Measurements from ENCODE around the gene KCNK4. TPM values are rescaled to one million over a fixed set of nuclear protein-coding genes. Genes with fewer than 3 reads are reported as not detected.

KCNK4 gene
- total RNA-seq, 1 donor from 2014 or later: 0.52 TPM

GRCh38 chr11:64344787-64345186 lies 53.7 kb downstream of the KCNK4 start:
- FAIRE-seq: no peak
- no peak overlapping the region for H3K27ac Mint-ChIP-seq (ENCODE audit: unreplicated experiment)
- H4K20me1 ChIP-seq (ENCODE audit: insufficient read depth, low read length): no peaks in the 10 kb centered on the region

DNA sequence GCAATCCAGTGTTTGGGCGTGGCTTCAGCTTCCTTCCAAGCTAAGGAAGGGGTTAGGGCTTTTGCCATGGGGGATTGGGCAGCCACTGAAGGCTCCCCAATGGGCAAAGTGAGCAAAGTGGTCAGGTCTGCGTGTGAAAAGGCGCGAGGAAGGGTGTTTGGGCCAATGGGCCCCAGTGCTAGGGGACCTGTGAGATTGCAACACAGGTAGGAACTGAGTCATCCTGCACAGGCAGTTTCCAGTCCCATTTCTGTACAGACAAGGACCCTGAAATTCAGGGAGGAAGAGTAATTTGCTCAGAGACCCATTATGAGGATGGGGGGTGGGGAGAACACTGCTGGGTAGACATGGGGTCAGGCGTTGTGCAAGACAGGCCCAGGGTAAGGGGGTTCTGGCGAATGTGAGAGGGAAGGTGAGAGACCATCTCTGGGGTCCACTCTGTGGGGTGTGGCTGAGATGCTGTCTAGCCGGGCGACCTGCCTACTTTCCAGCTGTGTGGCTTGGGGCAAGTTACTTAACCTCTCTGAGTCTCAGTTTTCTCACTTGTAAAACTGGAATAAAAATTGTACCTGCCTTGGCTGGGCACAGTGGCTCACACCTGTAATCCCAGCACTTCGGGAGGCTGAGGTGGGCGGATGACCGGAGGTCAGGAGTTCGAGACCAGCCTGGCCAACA lies 56.2 kb downstream of the KCNK4 start:
- Mint-ChIP-seq H3K36me3 (ENCODE audit: low read depth, unreplicated experiment) (no peaks in the 10 kb centered on the region), H3K4me1 (ENCODE audit: low read depth, unreplicated experiment) (no peaks in the 10 kb centered on the region), H3K4me3 (ENCODE audit: unreplicated experiment) (no peak overlapping the region), H3K9me3 (ENCODE audit: unreplicated experiment) (no peaks in the 10 kb centered on the region), H3K27me3 (ENCODE audit: low read depth, unreplicated experiment) (peaks cover 18% of the 10 kb centered on the region), H3K27ac (ENCODE audit: unreplicated experiment) (no peak overlapping the region)
- H3K4me2 ChIP-seq (ENCODE audit: low read length): no peak overlapping the region
- H3K4me1 ChIP-seq (ENCODE audit: insufficient read depth, low read length): peaks cover 1% of the 10 kb centered on the region
- no peak overlapping the region for H2AFZ ChIP-seq (ENCODE audit: low read depth, low read length)
- no peak overlapping the region for H3K9ac ChIP-seq (ENCODE audit: low read length)
- DNase-seq (ENCODE audit: low read depth): no peak
- TF ChIP-seq EZH2 (IDR thresholded peaks at IDR 0.05; ENCODE audit: insufficient read depth, low read length): no peak
- TF ChIP-seq CTCF (IDR thresholded peaks at IDR 0.05; ENCODE audit: insufficient read depth, low read depth, low read length): no peak
- H3K4me3 ChIP-seq (ENCODE audit: insufficient read depth, low read depth, low read length): no peak overlapping the region
- FAIRE-seq: no peak
- no peaks in the 10 kb centered on the region for H3K36me3 ChIP-seq (ENCODE audit: insufficient read depth, low read length)
- H3K27ac ChIP-seq (ENCODE audit: low read depth, low read length): no peak overlapping the region
- H3K79me2 ChIP-seq (ENCODE audit: insufficient read depth, low read length): no peaks in the 10 kb centered on the region
- H4K20me1 ChIP-seq (ENCODE audit: insufficient read depth, low read length): no peaks in the 10 kb centered on the region
- H3K9me3 ChIP-seq (ENCODE audit: insufficient read depth, low read depth, low read length): no peaks in the 10 kb centered on the region
- no peaks in the 10 kb centered on the region for H3K27me3 ChIP-seq (ENCODE audit: insufficient read depth, low read length)

More at GRCh38 chr11:64344787-64345186, 53.7 kb downstream of the KCNK4 start:
- H3K4me3 Mint-ChIP-seq (ENCODE audit: unreplicated experiment): no peak overlapping the region
- no peak overlapping the region for H3K27ac ChIP-seq (ENCODE audit: low read depth, low read length)
- H3K4me3 ChIP-seq (ENCODE audit: insufficient read depth, low read depth, low read length): no peak overlapping the region
- H3K79me2 ChIP-seq (ENCODE audit: insufficient read depth, low read length): no peaks in the 10 kb centered on the region
- no peak overlapping the region for H3K9ac ChIP-seq (ENCODE audit: low read length)
- no peak overlapping the region for H2AFZ ChIP-seq (ENCODE audit: low read depth, low read length)
- H3K4me2 ChIP-seq (ENCODE audit: low read length): no peak overlapping the region
- TF ChIP-seq EZH2 (IDR thresholded peaks at IDR 0.05; ENCODE audit: insufficient read depth, low read length) (no peak), CTCF (IDR thresholded peaks at IDR 0.05; ENCODE audit: insufficient read depth, low read depth, low read length) (no peak)
- peaks cover 8% of the 10 kb centered on the region for H3K4me1 ChIP-seq (ENCODE audit: insufficient read depth, low read length)
- DNase-seq (ENCODE audit: low read depth): no peak
- no peaks in the 10 kb centered on the region for H3K36me3 Mint-ChIP-seq (ENCODE audit: low read depth, unreplicated experiment)
- H3K27me3 Mint-ChIP-seq (ENCODE audit: low read depth, unreplicated experiment): peaks cover 17% of the 10 kb centered on the region
- H3K9me3 ChIP-seq (ENCODE audit: insufficient read depth, low read depth, low read length): no peaks in the 10 kb centered on the region
- H3K9me3 Mint-ChIP-seq (ENCODE audit: unreplicated experiment): no peaks in the 10 kb centered on the region
- H3K36me3 ChIP-seq (ENCODE audit: insufficient read depth, low read length): no peaks in the 10 kb centered on the region
- no peaks in the 10 kb centered on the region for H3K27me3 ChIP-seq (ENCODE audit: insufficient read depth, low read length)
- no peaks in the 10 kb centered on the region for H3K4me1 Mint-ChIP-seq (ENCODE audit: low read depth, unreplicated experiment)

GRCh38 chr11:64348383-64349024 lies 57.4 kb downstream of the KCNK4 start:
- Histone ChIP-seq H3K36me3 (ENCODE audit: insufficient read depth, low read length) (no peaks in the 10 kb centered on the region), H3K27me3 (ENCODE audit: insufficient read depth, low read length) (no peaks in the 10 kb centered on the region), H2AFZ (ENCODE audit: low read depth, low read length) (no peak overlapping the region), H4K20me1 (ENCODE audit: insufficient read depth, low read length) (no peaks in the 10 kb centered on the region), H3K9me3 (ENCODE audit: insufficient read depth, low read depth, low read length) (no peaks in the 10 kb centered on the region), H3K79me2 (ENCODE audit: insufficient read depth, low read length) (no peaks in the 10 kb centered on the region), H3K4me1 (ENCODE audit: insufficient read depth, low read length) (no peaks in the 10 kb centered on the region), H3K9ac (ENCODE audit: low read length) (no peak overlapping the region), H3K4me3 (ENCODE audit: insufficient read depth, low read depth, low read length) (no peak overlapping the region), H3K27ac (ENCODE audit: low read depth, low read length) (no peak overlapping the region), H3K4me2 (ENCODE audit: low read length) (no peak overlapping the region)
- Mint-ChIP-seq H3K36me3 (ENCODE audit: low read depth, unreplicated experiment) (no peaks in the 10 kb centered on the region), H3K9me3 (ENCODE audit: unreplicated experiment) (no peaks in the 10 kb centered on the region), H3K27me3 (ENCODE audit: low read depth, unreplicated experiment) (peaks cover 18% of the 10 kb centered on the region), H3K4me1 (ENCODE audit: low read depth, unreplicated experiment) (no peaks in the 10 kb centered on the region), H3K27ac (ENCODE audit: unreplicated experiment) (no peak overlapping the region), H3K4me3 (ENCODE audit: unreplicated experiment) (no peak overlapping the region)
- no peak for TF ChIP-seq EZH2 (IDR thresholded peaks at IDR 0.05; ENCODE audit: insufficient read depth, low read length)
- TF ChIP-seq CTCF (IDR thresholded peaks at IDR 0.05; ENCODE audit: insufficient read depth, low read depth, low read length): no peak
- FAIRE-seq: no peak
- DNase-seq (ENCODE audit: low read depth): no peak

Data from astrocyte (in vitro differentiated cells and primary cell).